ENCODE measurements around the gene SLC2A4RG.

The SLC2A4RG gene

GRCh38 chr20:63699466-63700198 lies 39.9 kb upstream of the SLC2A4RG start:
- DNase-seq (ENCODE audit: low read depth): no peak

DNA sequence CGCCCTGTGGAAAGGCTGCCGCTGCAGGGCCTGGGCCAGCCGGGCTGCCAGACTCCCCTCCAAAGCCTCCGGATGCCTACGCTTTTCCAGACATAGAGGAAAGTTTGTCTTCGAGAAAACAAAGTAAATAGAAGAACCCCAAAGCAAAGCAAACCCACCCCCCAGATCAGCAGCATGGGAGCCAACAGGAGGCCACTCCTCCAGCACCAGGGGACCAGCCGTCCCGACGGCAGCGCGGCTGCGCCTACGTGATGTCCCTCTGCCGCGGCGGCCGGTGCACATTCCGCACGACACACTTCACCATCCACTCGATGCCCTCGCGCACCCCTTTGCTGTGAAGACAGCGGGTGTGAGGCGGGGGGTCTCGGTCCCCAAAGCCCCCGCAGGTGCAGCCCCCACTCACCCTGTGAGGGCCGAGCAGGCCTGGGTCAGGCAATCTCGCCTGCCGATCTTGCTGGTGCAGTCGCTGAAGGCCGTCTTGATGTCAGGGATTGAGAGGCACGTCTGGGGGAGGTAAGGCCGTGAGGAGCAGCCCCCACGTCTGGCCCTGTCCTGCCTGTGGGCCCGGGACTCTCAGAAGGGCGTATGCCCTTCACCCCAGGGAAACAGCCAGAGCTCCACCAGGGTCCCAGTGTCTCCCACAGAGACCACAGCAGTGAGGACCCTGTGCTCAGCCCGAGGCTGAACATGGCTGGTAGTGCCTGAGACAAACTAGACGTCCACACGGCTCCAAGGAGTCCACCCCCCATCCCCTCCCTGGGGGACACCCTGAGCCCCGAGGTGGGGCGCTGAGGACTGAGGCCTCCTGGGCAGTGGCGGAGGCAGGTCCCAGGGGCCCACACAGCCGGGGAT lies 39.2 kb upstream of the SLC2A4RG start:
- DNase-seq (ENCODE audit: low read depth): no peak

GRCh38 chr20:63701051-63701328 lies 38.6 kb upstream of the SLC2A4RG start:
- DNase-seq (ENCODE audit: low read depth): no peak

DNA sequence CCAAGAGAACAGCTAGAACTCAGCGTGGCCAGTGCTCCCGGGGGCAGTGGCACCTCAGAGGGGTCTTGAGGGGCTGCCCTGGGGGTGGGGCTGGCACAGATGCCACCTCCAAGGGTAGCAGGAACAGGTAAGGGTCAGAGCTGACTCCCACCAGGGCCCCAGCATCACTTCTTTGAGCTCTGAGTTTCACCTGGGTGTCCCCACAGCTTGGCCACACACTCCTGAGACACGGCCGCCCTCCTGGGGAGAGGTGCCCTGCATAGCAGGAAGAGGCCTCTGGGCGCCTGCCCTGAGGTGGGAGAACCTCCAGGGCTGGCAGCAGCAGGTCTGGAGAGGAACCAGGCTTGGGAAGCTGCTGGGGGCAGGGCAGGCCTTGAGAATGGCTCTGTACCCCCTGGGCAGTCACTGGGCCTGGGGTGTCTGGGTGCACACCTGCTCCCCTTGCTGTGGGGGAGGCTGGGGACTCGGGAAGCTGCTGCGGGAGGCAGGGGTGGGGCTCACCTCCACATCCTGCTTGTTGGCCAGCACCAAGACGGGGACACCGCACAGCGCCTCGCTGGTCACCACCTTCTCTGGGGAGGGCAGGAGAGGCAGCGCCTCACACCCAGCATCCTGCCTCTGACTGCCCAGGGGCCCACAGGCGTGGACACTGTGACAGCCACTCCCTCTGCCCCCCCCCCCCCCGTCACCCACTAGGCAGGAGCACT lies 38.1 kb upstream of the SLC2A4RG start:
- no peak for DNase-seq (ENCODE audit: low read depth)

GRCh38 chr20:63702036-63702665 lies 37.4 kb upstream of the SLC2A4RG start:
- no peak for DNase-seq (ENCODE audit: low read depth)

DNA sequence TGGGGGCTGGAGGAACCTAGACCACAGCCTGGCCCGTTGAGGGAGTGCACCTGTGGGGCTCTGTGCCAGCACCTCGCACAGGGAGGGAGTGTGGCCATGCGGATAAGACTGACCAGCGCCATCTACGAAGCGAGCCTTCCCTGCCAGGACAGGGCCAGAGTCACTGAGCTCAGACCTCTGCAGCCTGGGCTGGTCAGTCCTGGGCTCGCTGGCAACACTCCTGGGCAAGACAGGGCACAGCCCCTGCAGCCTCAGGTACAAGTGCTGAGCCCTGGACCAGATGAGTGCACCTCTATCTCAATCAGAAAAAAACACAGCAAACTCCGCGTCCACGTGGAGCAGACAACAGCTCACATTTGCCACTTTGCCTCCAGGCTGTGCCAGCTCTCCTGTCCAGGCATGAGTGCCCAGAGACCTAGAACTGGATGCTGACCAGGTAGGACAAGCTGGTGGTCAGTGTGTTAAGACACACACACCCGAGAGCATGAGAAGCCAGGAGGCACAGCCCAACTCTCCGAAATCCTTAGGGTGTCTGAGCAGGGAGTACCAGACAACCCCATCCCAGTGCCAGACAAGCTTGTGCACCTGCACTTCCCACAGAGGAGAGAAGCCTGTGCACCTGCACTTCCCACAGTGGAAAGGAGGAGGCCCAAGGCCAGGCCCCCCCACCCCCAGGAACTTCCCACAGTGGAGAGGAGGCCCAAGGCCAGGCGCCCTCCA lies 36.7 kb upstream of the SLC2A4RG start:
- DNase-seq (ENCODE audit: low read depth): no peak

DNA sequence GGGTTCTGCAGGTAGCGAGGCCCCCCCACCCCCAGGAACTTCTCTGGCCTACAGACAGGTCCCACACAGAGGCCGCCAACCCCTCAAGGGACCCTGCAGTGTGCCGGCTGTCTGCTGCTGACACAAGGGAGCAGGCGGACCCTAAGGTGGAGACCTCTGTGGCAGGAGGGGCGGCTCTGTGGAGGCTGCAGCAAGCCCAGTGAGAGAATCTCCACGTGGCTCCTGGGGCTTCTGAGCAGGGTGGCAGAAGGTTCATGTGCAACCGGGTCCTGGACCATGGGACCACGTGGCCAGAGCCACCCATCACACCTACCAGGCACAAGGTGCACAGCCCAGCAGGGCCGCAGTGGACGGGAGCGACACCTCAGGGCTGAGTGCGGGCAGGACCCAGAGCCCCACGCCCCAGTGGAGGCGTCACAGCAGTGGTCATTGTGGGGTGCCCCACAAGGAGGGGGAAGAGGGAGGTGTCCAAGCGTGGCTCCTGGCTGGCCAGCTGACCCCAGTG lies 36.1 kb upstream of the SLC2A4RG start:
- DNase-seq (ENCODE audit: low read depth): no peak

DNA sequence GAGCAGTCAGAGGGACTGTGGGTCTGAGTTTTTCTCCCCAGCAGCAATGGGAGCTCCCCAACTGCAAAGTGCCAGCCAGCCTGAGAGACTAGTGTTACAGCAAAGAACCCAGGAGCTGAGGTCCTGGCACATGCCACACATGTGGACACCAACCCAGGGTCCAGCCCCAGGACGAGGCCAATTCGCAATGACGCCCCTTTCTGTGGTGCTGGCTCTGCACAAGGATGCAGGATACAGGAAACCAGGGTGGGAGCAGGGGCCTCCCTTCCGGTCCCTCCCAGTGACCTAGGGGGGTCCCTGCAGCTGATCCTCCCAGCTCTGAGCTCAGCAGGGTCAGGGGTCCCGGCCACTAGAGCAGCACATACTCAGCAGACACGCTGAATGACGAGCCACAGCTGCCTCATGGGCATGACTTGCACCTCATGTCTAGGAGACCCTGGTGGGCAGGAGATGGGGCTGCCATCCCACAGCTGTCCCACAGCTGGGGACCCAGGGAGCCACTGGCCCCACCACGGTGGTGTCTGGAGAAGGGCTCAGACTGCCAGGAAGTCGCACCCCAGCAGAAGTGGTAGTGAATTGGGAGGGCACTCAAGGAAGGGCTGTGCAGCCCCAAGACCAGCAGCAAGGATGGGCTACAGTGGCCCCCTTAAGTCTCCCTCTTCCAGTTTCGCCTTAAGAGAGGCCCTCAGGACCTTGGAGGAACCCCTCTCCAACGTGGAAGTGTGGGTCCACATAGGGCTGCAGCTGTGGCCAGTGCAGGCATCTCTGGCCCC lies 35.4 kb upstream of the SLC2A4RG start:
- DNase-seq (ENCODE audit: low read depth): no peak

- no peak for DNase-seq (ENCODE audit: low read depth)
Observed at GRCh38 chr20:63704749-63705117, 34.8 kb upstream of the SLC2A4RG start.

DNA sequence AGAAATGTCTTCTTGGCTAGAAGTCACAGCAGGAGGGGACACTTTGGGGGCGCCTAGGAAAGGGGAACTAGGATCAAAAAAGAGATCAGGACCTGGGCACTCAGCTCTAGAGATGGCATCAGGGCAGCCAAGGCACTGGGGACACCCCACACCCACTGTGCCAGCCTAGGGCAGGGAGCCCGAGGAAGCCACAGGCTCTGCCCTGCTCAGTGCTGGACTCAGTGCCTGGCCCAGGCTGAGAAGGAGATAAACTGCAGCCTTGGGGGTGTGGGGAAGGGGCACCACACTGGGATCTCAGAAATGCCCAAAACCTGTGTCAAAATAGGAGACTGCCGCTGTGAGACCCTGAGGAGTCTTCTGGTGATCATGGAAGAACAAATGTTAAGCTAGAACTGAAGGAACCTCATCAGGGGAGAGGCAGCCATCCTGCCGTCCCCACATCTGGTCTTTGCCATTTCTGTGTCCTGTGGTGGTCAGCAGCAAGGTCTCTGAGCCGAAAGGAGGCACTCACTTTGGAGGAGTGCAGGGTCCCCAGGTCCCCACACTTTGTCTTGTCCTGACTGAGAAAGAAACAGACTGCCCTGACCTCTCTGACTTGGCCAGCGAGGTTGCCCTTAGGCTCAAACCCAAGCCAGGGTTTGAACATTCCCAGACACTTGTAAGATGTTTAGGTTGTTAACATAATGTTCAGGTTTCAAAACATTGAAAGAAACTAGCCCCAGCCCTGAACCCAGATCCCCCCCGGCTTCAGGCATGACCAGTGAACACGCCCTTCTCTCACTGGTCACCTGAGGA lies 34.1 kb upstream of the SLC2A4RG start:
- DNase-seq (ENCODE audit: low read depth): no peak

- no peak for DNase-seq (ENCODE audit: low read depth)
Observed at GRCh38 chr20:63706027-63706695, 33.4 kb upstream of the SLC2A4RG start.

GRCh38 chr20:63706852-63707557 lies 32.6 kb upstream of the SLC2A4RG start:
- no peak for DNase-seq (ENCODE audit: low read depth)

DNA sequence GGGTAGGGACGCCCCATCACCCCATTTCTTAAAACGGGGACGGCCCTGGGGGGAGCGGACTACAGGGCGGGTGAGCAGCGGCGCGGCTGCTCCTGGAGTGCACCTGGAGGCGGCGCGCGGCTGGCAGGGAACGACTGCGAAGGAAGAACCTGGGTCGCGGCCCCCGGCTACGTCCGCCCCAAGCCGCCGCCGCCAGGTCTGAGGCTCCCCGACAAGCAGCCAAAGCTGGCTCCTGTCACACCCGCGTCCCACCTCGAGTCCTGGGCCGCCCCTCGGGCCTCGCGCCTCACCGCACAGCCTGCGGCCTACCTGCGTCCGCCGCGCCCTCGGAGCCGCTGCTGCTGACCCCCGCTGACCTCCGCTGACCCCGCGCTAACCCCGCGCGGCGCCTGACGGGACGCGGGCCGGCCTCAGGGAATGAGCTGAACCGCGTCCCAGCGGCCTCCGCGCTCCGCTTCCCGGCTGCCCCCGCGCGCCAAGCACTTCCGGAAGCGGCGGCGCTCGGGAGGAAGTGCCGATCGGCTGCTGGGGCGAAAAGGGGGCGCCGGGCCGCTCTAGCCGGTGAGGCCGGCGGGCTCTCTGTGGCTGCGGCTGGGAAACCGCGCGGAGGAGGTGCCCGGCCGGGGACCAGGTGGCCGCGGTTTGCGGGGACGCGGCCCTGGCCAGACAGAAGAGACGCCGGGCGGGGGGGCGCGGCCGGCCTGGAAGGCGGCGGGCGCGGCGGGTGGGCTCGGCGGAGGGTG lies 31.8 kb upstream of the SLC2A4RG start, which contains the start of the genes ARFRP1 and ZGPAT:
Gene ARFRP1 (minus strand): TSS at position 419 of the 743 bp plus-strand sequence. CDS start 885 bp downstream, outside the sequence.
Gene ZGPAT (plus strand): TSS at position 482 of the 743 bp plus-strand sequence. CDS start 542 bp downstream, outside the sequence.
- DNase-seq (ENCODE audit: low read depth): peak; percentile 73

GRCh38 chr20:63708301-63709148 lies 31.1 kb upstream of the SLC2A4RG start:
- DNase-seq (ENCODE audit: low read depth): no peak

DNA sequence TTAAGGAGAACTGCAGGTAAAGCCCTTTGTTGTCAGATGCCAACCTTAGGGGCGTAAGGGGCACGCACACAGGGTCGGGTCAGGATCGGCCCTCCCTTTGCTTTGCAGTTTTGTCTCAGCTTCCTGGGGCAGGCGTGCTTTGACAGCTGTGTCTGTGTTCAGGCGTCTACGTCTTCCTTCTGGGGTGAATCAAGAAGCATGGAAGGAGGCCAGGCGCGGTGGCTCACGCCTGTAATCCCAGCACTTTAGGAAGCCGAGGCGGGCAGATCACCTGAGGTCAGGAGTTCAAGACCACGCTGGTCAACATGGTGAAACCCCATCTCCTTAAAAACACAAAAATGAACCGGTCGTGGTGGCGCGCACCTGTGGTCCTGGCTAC lies 30.4 kb upstream of the SLC2A4RG start:
- DNase-seq (ENCODE audit: low read depth): no peak

GRCh38 chr20:63711085-63711645 lies 28.4 kb upstream of the SLC2A4RG start:
- no peak for DNase-seq (ENCODE audit: low read depth)

DNA sequence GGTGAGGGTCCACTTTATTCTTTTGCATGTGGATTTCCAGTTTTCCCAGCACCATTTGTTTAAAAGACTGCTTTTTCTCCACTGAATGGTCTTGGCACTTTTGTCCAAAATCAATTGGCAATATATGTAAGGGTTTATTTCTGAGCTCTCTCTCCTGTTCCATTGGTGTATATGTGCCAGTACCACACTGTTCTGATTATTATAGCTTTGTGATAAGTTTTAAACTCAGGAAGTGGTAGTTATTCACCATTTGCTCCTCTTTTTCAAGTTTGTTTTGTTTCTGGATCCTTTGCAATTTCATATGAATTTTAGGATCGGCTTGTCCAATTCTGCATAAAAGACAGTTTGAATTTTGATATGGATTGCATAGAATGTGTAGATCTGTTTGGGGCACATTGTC lies 27.4 kb upstream of the SLC2A4RG start:
- DNase-seq (ENCODE audit: low read depth): no peak

Data from activated gamma-delta T cell treated with anti-CD3 and anti-CD28 coated beads, Interleukin-2, amount 50 U/mL, for 16 hours (primary cell).